HEK293 (cell line): ENCODE measurements around the gene PDHX.

Experiments
- GLIS1 ChIP-seq: fragments of 450-650 bp; formaldehyde crosslinking; IDR thresholded peaks from 2 replicates; pipeline ENCODE4 v1.5.1; 2016; ENCODE audit warnings: missing biosample characterization, missing genetic modification characterization
- GLIS2 ChIP-seq: fragments of 450-650 bp; formaldehyde crosslinking; IDR thresholded peaks from 2 replicates; pipeline ENCODE4 v1.5.1; 2016; ENCODE audit warnings: missing biosample characterization, missing genetic modification characterization
- KLF9 ChIP-seq: fragments of 450-650 bp; formaldehyde crosslinking; IDR thresholded peaks from 2 replicates; pipeline ENCODE4 v1.5.1; 2016; ENCODE audit warnings: missing biosample characterization, missing genetic modification characterization, low read depth
- MYNN ChIP-seq: fragments of 450-650 bp; formaldehyde crosslinking; IDR thresholded peaks from 2 replicates; pipeline ENCODE4 v1.5.1; 2016; ENCODE audit warnings: missing biosample characterization, missing genetic modification characterization, borderline replicate concordance
- OVOL3 ChIP-seq: fragments of 450-650 bp; formaldehyde crosslinking; IDR thresholded peaks from 2 replicates; pipeline ENCODE4 v1.5.1; 2016; ENCODE audit warnings: missing biosample characterization, missing genetic modification characterization
- RBAK ChIP-seq: fragments of 450-650 bp; formaldehyde crosslinking; IDR thresholded peaks from 2 replicates; pipeline ENCODE4 v1.5.1; 2016; ENCODE audit warnings: missing biosample characterization, missing genetic modification characterization
- SALL2 ChIP-seq: fragments of 450-650 bp; formaldehyde crosslinking; IDR thresholded peaks from 2 replicates; pipeline ENCODE4 v1.5.0; 2017; ENCODE audit warnings: missing biosample characterization, mild to moderate bottlenecking, missing genetic modification characterization, borderline replicate concordance
- SCRT2 ChIP-seq: fragments of 450-650 bp; formaldehyde crosslinking; IDR thresholded peaks from 2 replicates; pipeline ENCODE4 v1.5.1; 2016; ENCODE audit warnings: missing biosample characterization, missing genetic modification characterization
- ZBTB20 ChIP-seq: fragments of 450-650 bp; formaldehyde crosslinking; IDR thresholded peaks from 2 replicates; pipeline ENCODE4 v1.5.1; 2016; ENCODE audit warnings: missing biosample characterization, missing genetic modification characterization
- ZBTB48 ChIP-seq: fragments of 450-650 bp; formaldehyde crosslinking; IDR thresholded peaks from 2 replicates; pipeline ENCODE4 v1.5.1; 2016; ENCODE audit warnings: missing biosample characterization, missing genetic modification characterization
- ZFP3 ChIP-seq: fragments of 450-650 bp; formaldehyde crosslinking; IDR thresholded peaks from 2 replicates; pipeline ENCODE4 v1.5.1; 2016; ENCODE audit warnings: low read depth, missing biosample characterization, missing genetic modification characterization
- ZFP37 ChIP-seq: fragments of 450-650 bp; formaldehyde crosslinking; IDR thresholded peaks from 2 replicates; pipeline ENCODE4 v1.5.1; 2016; ENCODE audit warnings: missing biosample characterization, missing genetic modification characterization
- ZNF16 ChIP-seq: fragments of 450-650 bp; formaldehyde crosslinking; IDR thresholded peaks from 2 replicates; pipeline ENCODE4 v1.5.1; 2016; ENCODE audit warnings: low read depth, missing biosample characterization, missing genetic modification characterization
- ZNF175 ChIP-seq: fragments of 450-650 bp; formaldehyde crosslinking; IDR thresholded peaks from 2 replicates; pipeline ENCODE4 v1.5.1; 2016; ENCODE audit warnings: missing biosample characterization, missing genetic modification characterization
- ZNF23 ChIP-seq: fragments of 450-650 bp; formaldehyde crosslinking; IDR thresholded peaks from 2 replicates; pipeline ENCODE4 v1.5.1; 2016; ENCODE audit warnings: missing biosample characterization, missing genetic modification characterization, borderline replicate concordance
- ZNF274 ChIP-seq, 2 experiments: fragments of 200-500 bp in 1 of 2; fragments of 450-650 bp in 1 of 2; sonication (Bioruptor generic) in 1 of 2; formaldehyde crosslinking in 1 of 2; IDR thresholded peaks; 2 replicates each; pipeline versions ENCODE4 v1.5.1 to v1.6.1; 2014 to 2016; ENCODE audit warnings: borderline replicate concordance in 1 of 2, inconsistent platforms in 1 of 2, low read length in 1 of 2, missing biosample characterization in 1 of 2, missing genetic modification characterization in 1 of 2
- ZNF335 ChIP-seq: fragments of 450-650 bp; formaldehyde crosslinking; conservative IDR thresholded peaks from 2 replicates; pipeline ENCODE4 v1.5.1; 2016; ENCODE audit warnings: missing biosample characterization, missing genetic modification characterization
- ZNF350 ChIP-seq: fragments of 450-650 bp; formaldehyde crosslinking; IDR thresholded peaks from 2 replicates; pipeline ENCODE4 v1.5.0; 2017; ENCODE audit warnings: missing biosample characterization, mild to moderate bottlenecking, missing genetic modification characterization
- ZNF423 ChIP-seq: fragments of 450-650 bp; formaldehyde crosslinking; IDR thresholded peaks from 2 replicates; pipeline ENCODE4 v1.5.1; 2016; ENCODE audit warnings: missing biosample characterization, missing genetic modification characterization
- ZNF426 ChIP-seq: fragments of 450-650 bp; formaldehyde crosslinking; IDR thresholded peaks from 2 replicates; pipeline ENCODE4 v1.5.1; 2017; ENCODE audit warnings: missing biosample characterization, missing genetic modification characterization, mild to moderate bottlenecking, inconsistent platforms, moderate library complexity
- ZNF544 ChIP-seq: fragments of 450-650 bp; formaldehyde crosslinking; IDR thresholded peaks from 2 replicates; pipeline ENCODE4 v1.5.0; 2017; ENCODE audit warnings: missing biosample characterization, missing genetic modification characterization
- ZNF555 ChIP-seq: fragments of 450-650 bp; formaldehyde crosslinking; conservative IDR thresholded peaks from 2 replicates; pipeline ENCODE4 v1.5.1; 2017; ENCODE audit warnings: missing biosample characterization, mild to moderate bottlenecking, missing genetic modification characterization, inconsistent platforms
- ZNF596 ChIP-seq: fragments of 450-650 bp; IDR thresholded peaks from 2 replicates; pipeline ENCODE4 v1.5.0; 2018; ENCODE audit warnings: missing biosample characterization, mild to moderate bottlenecking, missing genetic modification characterization, moderate library complexity
- ZNF623 ChIP-seq: fragments of 450-650 bp; formaldehyde crosslinking; IDR thresholded peaks from 2 replicates; pipeline ENCODE4 v1.5.1; 2016; ENCODE audit warnings: missing biosample characterization, missing genetic modification characterization
- ZNF701 ChIP-seq: fragments of 450-650 bp; formaldehyde crosslinking; IDR thresholded peaks from 2 replicates; pipeline ENCODE4 v1.5.1; 2016; ENCODE audit warnings: missing biosample characterization, missing genetic modification characterization
- ZNF792 ChIP-seq: fragments of 450-650 bp; formaldehyde crosslinking; IDR thresholded peaks from 2 replicates; pipeline ENCODE4 v1.5.1; 2016; ENCODE audit warnings: missing biosample characterization, missing genetic modification characterization
- ZNF830 ChIP-seq: fragments of 450-650 bp; IDR thresholded peaks from 2 replicates; pipeline ENCODE4 v1.5.0; 2018; ENCODE audit warnings: missing biosample characterization, missing genetic modification characterization, low read depth, mild to moderate bottlenecking, moderate library complexity
- ZSCAN23 ChIP-seq: fragments of 450-650 bp; formaldehyde crosslinking; IDR thresholded peaks from 2 replicates; pipeline ENCODE4 v1.5.1; 2016; ENCODE audit warnings: missing biosample characterization, missing genetic modification characterization
- TF ChIP-seq, protein P1 (sequence below): fragments of 450-650 bp; formaldehyde crosslinking; IDR thresholded peaks from 2 replicates; pipeline ENCODE4 v1.5.1; 2016; ENCODE audit warnings: missing biosample characterization, missing genetic modification characterization
- TF ChIP-seq, protein P2 (sequence below): fragments of 450-650 bp; formaldehyde crosslinking; IDR thresholded peaks from 2 replicates; pipeline ENCODE4 v1.5.1; 2016; ENCODE audit warnings: missing biosample characterization, missing genetic modification characterization
- TF ChIP-seq, protein P3 (sequence below): fragments of 450-650 bp; formaldehyde crosslinking; IDR thresholded peaks from 2 replicates; pipeline ENCODE4 v1.5.1; 2016; ENCODE audit warnings: missing biosample characterization, missing genetic modification characterization
- TF ChIP-seq, protein P4 (sequence below): fragments of 450-650 bp; formaldehyde crosslinking; IDR thresholded peaks from 2 replicates; pipeline ENCODE4 v1.5.1; 2016; ENCODE audit warnings: missing biosample characterization, missing genetic modification characterization
- TF ChIP-seq, protein P5 (sequence below): fragments of 450-650 bp; formaldehyde crosslinking; IDR thresholded peaks from 2 replicates; pipeline ENCODE4 v1.5.1; 2016; ENCODE audit warnings: missing biosample characterization, missing genetic modification characterization

The PDHX gene

DNA sequence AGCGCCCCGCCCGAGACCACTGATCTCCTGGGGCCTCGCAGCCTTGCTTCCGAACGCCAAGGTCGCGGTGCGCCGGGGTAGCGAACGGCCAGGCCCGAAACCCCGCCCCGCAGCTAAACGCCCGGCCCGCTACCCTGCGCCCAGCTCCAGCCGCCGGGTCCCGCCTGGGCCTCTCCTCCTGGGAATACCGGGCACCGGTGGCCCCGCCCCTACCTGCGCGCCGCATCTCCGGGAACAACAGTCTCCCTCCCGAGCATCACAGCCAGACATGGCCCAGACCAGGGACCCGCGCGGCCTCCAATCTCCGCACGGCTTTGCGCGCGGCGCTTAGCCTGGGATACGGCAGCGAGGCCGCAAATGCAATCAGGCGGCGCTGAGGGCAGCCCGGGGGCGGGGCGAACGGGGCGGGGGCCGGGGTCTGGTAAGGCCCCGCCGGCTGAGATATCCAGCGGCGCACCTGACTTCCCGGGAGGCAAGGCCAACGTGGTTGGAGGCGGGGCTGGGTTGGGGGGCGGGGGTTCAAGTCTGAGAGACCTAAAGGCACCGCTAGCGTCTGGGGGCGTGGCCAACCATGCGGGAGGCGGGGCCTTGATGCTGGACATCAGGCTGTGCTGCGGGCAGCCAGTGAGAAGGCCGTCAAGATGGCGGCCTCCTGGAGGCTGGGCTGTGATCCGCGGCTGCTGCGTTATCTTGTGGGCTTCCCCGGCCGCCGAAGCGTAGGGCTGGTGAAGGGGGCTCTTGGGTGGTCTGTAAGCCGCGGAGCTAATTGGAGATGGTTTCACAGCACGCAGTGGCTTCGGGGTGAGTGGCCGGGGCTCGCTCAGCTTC is at the start of gene PDHX, which contains the start of gene APIP (continued):
- no peak for TF ChIP-seq ZNF701 (tag by site-specific recombination)
- TF ChIP-seq, protein P1, sequence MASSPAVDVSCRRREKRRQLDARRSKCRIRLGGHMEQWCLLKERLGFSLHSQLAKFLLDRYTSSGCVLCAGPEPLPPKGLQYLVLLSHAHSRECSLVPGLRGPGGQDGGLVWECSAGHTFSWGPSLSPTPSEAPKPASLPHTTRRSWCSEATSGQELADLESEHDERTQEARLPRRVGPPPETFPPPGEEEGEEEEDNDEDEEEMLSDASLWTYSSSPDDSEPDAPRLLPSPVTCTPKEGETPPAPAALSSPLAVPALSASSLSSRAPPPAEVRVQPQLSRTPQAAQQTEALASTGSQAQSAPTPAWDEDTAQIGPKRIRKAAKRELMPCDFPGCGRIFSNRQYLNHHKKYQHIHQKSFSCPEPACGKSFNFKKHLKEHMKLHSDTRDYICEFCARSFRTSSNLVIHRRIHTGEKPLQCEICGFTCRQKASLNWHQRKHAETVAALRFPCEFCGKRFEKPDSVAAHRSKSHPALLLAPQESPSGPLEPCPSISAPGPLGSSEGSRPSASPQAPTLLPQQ (tag by site-specific recombination), result peak; percentile 48
- peak; percentile 76 for TF ChIP-seq KLF9
- TF ChIP-seq ZNF426 (tag by site-specific recombination), result no peak
- TF ChIP-seq, protein P2, sequence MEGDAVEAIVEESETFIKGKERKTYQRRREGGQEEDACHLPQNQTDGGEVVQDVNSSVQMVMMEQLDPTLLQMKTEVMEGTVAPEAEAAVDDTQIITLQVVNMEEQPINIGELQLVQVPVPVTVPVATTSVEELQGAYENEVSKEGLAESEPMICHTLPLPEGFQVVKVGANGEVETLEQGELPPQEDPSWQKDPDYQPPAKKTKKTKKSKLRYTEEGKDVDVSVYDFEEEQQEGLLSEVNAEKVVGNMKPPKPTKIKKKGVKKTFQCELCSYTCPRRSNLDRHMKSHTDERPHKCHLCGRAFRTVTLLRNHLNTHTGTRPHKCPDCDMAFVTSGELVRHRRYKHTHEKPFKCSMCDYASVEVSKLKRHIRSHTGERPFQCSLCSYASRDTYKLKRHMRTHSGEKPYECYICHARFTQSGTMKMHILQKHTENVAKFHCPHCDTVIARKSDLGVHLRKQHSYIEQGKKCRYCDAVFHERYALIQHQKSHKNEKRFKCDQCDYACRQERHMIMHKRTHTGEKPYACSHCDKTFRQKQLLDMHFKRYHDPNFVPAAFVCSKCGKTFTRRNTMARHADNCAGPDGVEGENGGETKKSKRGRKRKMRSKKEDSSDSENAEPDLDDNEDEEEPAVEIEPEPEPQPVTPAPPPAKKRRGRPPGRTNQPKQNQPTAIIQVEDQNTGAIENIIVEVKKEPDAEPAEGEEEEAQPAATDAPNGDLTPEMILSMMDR (tag by site-specific recombination), result no peak
- TF ChIP-seq ZNF350 (tag by site-specific recombination), result no peak
- no peak for TF ChIP-seq ZBTB48 (tag by site-specific recombination)
- no peak for TF ChIP-seq ZNF274 (IDR thresholded peaks at IDR 0.05; ENCODE audit: low read length)
- TF ChIP-seq ZNF274 (tag by site-specific recombination; IDR thresholded peaks at IDR 0.05; ENCODE audit: borderline replicate concordance), result no peak
- TF ChIP-seq MYNN (tag by site-specific recombination), result no peak
- TF ChIP-seq ZNF335 (tag by site-specific recombination), result peak; percentile 98
- no peak for TF ChIP-seq ZNF544 (tag by site-specific recombination)
- peak; percentile 55; the same call in 1 of the 2 replicates for TF ChIP-seq ZFP37
- TF ChIP-seq ZNF555 (tag by site-specific recombination), result no peak
- no peak for TF ChIP-seq ZFP3
- no peak for TF ChIP-seq SCRT2
- TF ChIP-seq ZNF23 (tag by site-specific recombination), result no peak
- no peak for TF ChIP-seq ZNF623 (tag by site-specific recombination)
- TF ChIP-seq ZBTB20 (tag by site-specific recombination), result peak; percentile 74
- no peak for TF ChIP-seq RBAK (tag by site-specific recombination)
- TF ChIP-seq ZNF423 (tag by site-specific recombination), result 0 out of 2 replicates have a peak, but pooled peaks have one; percentile 49
- no peak for TF ChIP-seq ZNF175 (tag by site-specific recombination)
- TF ChIP-seq, protein P3, sequence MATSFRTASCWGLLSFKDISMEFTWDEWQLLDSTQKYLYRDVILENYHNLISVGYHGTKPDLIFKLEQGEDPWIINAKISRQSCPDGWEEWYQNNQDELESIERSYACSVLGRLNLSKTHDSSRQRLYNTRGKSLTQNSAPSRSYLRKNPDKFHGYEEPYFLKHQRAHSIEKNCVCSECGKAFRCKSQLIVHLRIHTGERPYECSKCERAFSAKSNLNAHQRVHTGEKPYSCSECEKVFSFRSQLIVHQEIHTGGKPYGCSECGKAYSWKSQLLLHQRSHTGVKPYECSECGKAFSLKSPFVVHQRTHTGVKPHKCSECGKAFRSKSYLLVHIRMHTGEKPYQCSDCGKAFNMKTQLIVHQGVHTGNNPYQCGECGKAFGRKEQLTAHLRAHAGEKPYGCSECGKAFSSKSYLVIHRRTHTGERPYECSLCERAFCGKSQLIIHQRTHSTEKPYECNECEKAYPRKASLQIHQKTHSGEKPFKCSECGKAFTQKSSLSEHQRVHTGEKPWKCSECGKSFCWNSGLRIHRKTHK (tag by site-specific recombination), result no peak
- no peak for TF ChIP-seq ZNF596 (tag by site-specific recombination)
- no peak for TF ChIP-seq SALL2 (tag by site-specific recombination)
- no peak for TF ChIP-seq ZNF830 (tag by site-specific recombination)
- TF ChIP-seq ZSCAN23 (tag by site-specific recombination), result no peak
- TF ChIP-seq ZNF792, result no peak
- TF ChIP-seq, protein P4, sequence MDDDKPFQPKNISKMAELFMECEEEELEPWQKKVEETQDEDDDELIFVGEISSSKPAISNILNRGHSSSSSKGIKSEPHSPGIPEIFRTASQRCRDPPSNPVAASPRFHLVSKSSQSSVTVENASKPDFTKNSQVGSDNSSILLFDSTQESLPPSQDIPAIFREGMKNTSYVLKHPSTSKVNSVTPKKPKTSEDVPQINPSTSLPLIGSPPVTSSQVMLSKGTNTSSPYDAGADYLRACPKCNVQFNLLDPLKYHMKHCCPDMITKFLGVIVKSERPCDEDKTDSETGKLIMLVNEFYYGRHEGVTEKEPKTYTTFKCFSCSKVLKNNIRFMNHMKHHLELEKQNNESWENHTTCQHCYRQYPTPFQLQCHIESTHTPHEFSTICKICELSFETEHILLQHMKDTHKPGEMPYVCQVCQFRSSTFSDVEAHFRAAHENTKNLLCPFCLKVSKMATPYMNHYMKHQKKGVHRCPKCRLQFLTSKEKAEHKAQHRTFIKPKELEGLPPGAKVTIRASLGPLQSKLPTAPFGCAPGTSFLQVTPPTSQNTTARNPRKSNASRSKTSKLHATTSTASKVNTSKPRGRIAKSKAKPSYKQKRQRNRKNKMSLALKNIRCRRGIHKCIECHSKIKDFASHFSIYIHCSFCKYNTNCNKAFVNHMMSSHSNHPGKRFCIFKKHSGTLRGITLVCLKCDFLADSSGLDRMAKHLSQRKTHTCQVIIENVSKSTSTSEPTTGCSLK (tag by site-specific recombination), result no peak
- TF ChIP-seq OVOL3 (tag by site-specific recombination), result no peak
- peak; percentile 73 for TF ChIP-seq GLIS1
- peak; percentile 84 for TF ChIP-seq GLIS2
- no peak for TF ChIP-seq ZNF16 (tag by site-specific recombination)
- TF ChIP-seq, protein P5, sequence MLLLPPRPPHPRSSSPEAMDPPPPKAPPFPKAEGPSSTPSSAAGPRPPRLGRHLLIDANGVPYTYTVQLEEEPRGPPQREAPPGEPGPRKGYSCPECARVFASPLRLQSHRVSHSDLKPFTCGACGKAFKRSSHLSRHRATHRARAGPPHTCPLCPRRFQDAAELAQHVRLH, result 0 out of 2 replicates have a peak, but pooled peaks have one; percentile 14
